HG03571 (cell line): ENCODE results near the gene HPSE2.
"Not testable (repeated sequence)": the region's sequence is repeated elsewhere in the genome, so short reads cannot be mapped to it uniquely, and the experiment has no call there.

ENCODE experiments used
- ATAC-seq: cut with Tn5 transposase; IDR thresholded peaks from one replicate; pipeline ENCODE4 v1.9.1; 2021; ENCODE audit not compliant: unreplicated experiment

The HPSE2 gene

GRCh38 chr10:98577168-98577567, 658.5 kb downstream of the HPSE2 start:
- ATAC-seq, result no peak

- no peak for ATAC-seq
Observed at GRCh38 chr10:98576096-98576495, 659.6 kb downstream of the HPSE2 start.

DNA sequence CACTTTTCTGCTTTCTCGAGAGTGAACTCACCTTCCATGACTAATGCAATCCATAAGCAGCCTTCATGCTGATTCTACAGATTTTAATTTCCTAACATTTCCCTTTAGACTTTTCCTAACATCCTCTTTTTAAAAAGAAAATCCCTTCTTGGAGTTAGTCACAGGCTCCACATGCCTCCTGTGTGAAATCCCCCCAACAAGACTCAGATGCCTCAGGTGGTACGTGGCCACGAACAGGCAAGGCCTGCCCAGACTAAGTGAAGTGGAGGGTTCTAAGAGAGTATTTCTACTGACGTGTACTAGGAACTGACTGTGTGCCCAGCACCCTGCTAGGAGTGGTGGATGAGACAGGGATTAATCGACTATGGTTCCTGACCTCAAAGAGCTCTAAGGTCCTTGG, 663.1 kb downstream of the HPSE2 start:
- no peak for ATAC-seq

DNA sequence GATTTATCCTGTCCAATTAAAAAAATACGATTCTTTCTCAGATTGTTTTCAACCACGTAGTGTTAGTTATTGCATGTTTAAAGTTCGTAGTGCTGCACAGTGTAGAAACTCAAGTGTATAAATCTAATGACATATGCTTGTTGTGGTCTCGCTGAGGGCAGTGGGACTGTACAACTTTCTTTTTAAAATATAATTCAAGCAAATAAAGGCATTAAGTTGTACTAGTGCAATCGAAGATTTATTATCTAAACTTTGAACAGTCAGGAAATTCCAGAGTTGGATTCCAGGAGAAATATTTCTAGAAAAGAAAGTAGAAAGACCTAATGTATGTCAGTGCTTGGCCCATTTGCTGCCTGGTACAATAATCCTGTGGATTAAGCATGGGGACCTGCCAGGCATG, 664.8 kb downstream of the HPSE2 start:
- ATAC-seq, result no peak

DNA sequence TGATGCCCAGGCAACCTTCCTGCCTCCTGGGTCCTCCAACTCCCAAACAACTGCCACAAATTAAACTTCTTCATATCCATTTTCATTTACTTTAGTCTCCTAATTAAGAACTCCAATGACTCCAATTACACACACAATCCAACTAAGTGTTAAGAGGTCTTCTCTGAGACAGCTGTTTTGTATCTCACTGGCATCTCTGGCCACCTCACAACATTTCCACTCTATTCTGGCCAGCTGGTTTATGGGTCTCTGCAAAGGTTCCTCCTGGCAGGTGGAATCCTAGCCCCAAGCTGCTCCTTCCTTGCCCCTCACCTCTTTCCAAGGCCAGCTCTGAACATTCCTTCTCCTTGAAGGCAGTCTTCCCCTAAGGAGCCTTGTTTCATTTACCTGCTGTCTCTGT, 665.8 kb downstream of the HPSE2 start:
- ATAC-seq, result no peak

GRCh38 chr10:98568551-98568950, 667.1 kb downstream of the HPSE2 start:
- no peak for ATAC-seq

DNA sequence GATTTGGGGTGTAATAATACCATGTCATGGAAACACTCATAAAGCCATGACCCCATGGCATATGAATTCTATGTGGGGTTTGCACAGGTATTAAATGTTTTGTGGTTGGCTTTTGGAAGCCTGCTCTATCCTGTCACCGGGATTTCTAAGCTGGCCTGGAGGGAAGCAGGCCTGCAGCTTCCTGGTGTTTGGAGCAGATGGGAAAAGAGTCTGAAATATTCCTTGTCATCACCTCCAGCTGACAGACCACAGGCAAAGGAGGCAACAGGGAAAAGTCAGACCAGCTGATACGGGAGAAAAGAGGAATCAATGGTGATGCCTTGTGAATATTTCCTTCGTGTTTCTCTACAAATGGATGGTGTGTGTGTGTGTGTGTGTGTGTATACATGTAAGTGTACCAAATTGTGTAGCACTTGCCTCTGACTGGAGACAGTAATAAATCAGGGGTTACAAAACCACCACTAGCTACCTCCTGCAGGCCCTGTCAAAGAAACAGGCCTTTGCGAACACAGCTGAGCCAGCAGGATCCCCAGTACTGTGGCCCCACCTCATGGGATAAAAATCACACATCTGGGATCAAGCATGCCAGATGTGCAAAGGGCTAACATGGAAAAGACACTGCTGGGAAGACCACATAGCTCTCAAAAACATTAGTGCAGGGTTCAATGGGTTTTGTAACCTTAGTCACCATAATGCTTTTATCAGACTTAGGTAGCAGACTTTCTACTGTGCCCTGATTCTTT, 668.1 kb downstream of the HPSE2 start:
- no peak for ATAC-seq

DNA sequence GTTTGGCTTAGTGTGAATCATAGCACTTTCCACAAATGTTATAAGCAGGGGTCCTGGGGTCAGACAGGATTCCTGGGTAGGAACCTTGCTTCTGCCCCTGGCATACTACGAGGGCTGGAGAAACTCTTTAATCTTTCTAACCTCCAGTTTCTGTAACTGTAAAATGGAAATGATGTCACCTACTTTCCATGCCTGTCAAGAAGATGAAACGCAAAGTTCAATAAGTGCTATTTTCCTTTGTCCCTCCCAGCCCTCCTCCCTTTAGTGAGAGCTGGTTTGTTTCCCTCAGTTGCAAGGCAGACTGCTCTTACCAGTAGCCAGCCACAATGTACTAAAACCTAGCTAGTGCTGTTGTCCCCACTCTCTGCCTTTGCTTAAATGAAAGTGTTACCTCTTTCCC, 671.8 kb downstream of the HPSE2 start:
- no peak for ATAC-seq

- ATAC-seq, result no peak
Observed at GRCh38 chr10:98560565-98560964, 675.1 kb downstream of the HPSE2 start.

DNA sequence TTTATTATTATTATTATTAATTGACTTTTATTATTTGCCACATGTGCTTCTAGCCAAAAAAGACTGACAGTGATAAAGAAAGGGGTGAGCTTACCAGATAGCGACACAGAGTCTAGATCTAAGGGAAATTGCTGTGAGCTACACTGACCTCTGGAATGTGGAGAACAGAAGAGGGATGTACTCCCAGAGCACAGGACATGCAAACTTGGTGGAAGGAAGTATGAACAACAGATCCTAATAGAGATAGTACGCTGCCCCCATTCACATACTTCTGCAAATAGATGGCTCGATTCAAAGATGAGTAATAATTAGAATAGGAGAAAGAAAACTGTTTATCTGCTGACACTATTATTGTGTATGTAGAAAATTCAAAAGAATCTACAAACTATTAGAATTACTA, 679.6 kb downstream of the HPSE2 start:
- ATAC-seq, result no peak

GRCh38 chr10:98555021-98555619, 680.5 kb downstream of the HPSE2 start:
- no peak for ATAC-seq

- not testable (repeated sequence) for ATAC-seq
Observed at GRCh38 chr10:98541561-98541960, 694.1 kb downstream of the HPSE2 start.

- no peak for ATAC-seq
Observed at GRCh38 chr10:98539578-98539977, 696.1 kb downstream of the HPSE2 start.

DNA sequence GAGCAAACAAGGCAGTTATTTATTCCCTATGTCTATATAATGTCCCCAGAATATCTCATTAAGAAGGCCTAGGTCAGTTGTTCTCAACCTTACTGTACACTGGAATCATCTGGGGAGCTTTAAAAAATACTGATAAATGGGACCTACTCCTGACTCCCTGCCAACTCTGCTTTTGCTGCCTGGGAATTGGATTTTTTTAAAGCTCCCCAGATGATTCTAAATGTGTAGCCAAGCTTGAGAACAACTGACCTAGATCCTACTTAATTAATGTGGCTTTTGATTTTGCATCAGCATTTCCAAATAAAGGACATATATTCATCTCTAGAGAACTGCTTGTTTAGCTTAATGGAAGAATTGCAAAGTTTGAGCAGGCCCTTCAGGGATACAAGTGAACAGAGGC, 697.2 kb downstream of the HPSE2 start:
- no peak for ATAC-seq

DNA sequence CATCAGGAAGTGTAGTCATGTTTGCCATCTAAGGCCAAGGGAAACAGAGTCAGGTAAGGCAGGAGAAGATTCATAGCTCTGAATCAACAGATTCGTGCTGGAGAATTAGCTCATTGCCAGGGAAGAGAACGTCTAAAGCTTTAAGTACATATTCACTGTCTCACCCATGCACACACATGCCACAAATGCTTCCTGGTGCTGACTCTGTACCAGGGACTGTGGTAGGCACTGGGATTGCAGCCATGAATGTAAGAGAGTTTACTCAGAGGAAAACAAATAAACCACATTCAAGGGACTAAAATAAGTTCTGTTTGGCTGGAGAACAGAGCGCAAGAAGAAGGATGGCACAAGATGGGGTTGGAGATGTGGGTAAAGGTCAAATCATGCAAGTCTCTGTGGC, 699.1 kb downstream of the HPSE2 start:
- ATAC-seq, result no peak

DNA sequence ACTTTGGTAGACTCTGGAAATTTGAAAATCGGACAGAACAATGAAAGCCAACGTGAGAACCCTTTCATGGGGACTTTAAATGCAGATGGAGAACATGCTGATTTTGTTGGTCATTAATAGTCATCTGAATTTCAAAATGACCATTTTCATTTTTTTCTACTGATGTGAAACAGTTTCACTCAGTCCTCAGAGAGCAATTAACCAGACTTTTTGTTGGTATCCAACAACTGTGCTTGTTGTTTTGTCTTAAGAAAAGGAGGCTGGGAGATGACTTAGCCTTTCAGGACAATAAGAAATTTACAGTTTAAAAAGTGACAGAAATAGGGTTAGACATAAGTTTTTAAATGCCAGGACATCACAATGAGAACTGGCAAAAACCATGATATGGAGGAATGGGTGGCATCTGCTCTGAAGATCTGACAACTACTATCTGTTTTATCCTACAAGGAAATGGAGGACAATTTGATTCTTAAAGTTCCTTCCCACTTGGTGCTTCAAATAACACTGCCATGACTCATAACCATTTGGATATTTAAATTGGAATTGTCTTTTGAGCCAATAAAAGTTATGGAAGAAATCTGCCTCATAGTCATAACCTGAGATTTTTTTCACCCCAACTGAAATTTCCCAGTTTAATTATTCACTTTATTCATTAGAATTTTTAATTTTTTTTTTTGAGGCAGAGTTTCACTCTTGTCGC, 701.8 kb downstream of the HPSE2 start:
- ATAC-seq, result no peak

GRCh38 chr10:98533241-98533640, 702.4 kb downstream of the HPSE2 start:
- ATAC-seq, result no peak

DNA sequence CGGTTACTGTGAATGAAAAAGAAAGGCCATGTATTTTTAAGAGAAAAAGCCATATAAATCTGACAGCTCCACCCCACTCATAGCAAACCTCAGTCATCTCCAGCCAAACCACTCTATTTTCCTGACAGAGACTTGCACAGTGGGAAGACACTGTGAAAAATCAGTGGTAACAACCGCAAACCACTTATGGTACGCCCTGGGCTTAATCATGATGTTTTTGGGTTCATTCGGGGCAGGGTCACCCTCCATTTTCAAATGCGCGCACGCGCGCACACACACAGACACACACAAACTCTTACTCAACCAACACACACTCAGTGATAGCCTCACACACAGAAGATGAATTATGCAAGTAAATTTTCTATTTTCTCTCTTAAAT, 706.9 kb downstream of the HPSE2 start:
- no peak for ATAC-seq

- ATAC-seq, result no peak
Observed at GRCh38 chr10:98528166-98528804, 707.4 kb downstream of the HPSE2 start.

DNA sequence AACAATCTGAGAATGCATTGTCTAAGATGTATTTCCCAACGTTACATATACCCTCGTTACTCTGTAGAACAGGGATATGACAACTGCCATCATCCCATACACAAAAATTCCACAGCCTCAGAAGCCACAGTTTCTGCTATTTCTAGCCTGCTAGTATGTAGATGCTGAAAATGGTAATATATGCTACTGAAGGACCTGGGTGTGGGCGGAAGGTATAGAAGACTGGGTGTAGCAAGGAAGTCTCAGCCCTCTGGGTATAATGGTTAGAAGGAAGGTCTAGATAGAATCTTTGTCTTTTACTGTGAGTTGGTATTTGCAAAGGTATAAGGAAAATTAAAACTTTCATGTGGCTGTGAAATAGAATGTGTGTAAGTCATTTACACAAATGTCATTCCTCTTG, 709.7 kb downstream of the HPSE2 start:
- ATAC-seq, result no peak

- ATAC-seq, result no peak
Observed at GRCh38 chr10:98524124-98524523, 711.5 kb downstream of the HPSE2 start.

DNA sequence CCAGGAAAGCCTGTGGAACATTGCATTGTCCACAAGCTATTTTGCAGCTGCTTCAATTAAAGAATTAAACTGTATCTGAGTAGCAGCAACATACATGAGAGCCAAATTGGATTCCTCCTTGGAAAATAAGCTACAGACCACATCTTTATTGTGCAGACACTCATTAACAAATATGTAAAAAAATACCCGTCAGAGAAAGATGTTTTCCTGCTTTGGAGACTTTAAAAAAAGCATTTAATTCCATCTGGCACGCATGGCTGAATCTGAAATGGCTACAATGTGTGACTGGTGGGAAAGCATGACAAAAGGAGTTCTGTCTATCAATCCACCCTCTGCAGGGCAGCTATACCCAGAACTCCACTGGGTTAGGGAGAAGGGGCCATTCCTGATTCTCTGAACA, 715.8 kb downstream of the HPSE2 start:
- no peak for ATAC-seq
